ENCODE data around the gene EVL.
A peak's percentile ranks its signal among the peaks of the same experiment; 100 is the strongest.
"Not testable (repeated sequence)": the region's sequence is repeated elsewhere in the genome, so short reads cannot be mapped to it uniquely, and the experiment has no call there.

Gene EVL

GRCh38 chr14:100065111-100065871 is at the start of gene EVL:
TSS of gene EVL (plus strand) at chr14:100065422. CDS start at chr14:100065501, 79 bp downstream.
- Mint-ChIP-seq H3K36me3 (ENCODE audit: low read depth) (peaks cover 23% of the 10 kb centered on the region), H3K4me1 (ENCODE audit: low read depth) (peaks cover 100% of the 10 kb centered on the region), H3K9me3 (no peaks in the 10 kb centered on the region)

GRCh38 chr14:100017553-100017952 is 47.7 kb upstream of the EVL start:
- Mint-ChIP-seq H3K4me1 (ENCODE audit: low read depth) (peaks cover 5% of the 10 kb centered on the region), H3K27ac (no peak overlapping the region), H3K27me3 (no peaks in the 10 kb centered on the region), H3K36me3 (ENCODE audit: low read depth) (peaks cover under 1% of the 10 kb centered on the region), H3K4me3 (no peak overlapping the region), H3K9me3 (no peaks in the 10 kb centered on the region)

More at GRCh38 chr14:100065111-100065871, at the start of gene EVL:
- peak within 1 kb of the TSS; percentile 98 for H3K27ac Mint-ChIP-seq
- H3K27me3 Mint-ChIP-seq = no peaks in the 10 kb centered on the region
- peak within 1 kb of the TSS; percentile 84 for H3K4me3 Mint-ChIP-seq

GRCh38 chr14:100018054-100018453 is 47.2 kb upstream of the EVL start:
- Mint-ChIP-seq H3K4me3 (no peak overlapping the region), H3K4me1 (ENCODE audit: low read depth) (no peaks in the 10 kb centered on the region), H3K27me3 (no peaks in the 10 kb centered on the region), H3K27ac (no peak overlapping the region), H3K9me3 (no peaks in the 10 kb centered on the region), H3K36me3 (ENCODE audit: low read depth) (no peaks in the 10 kb centered on the region)

GRCh38 chr14:100018482-100018881 is 46.7 kb upstream of the EVL start:
- H3K36me3 Mint-ChIP-seq (ENCODE audit: low read depth) = no peaks in the 10 kb centered on the region
- H3K27me3 Mint-ChIP-seq = no peaks in the 10 kb centered on the region
- H3K9me3 Mint-ChIP-seq = no peaks in the 10 kb centered on the region
- H3K4me1 Mint-ChIP-seq (ENCODE audit: low read depth) = no peaks in the 10 kb centered on the region
- H3K27ac Mint-ChIP-seq = no peak overlapping the region
- H3K4me3 Mint-ChIP-seq = no peak overlapping the region

- no peak overlapping the region for H3K27ac Mint-ChIP-seq
- H3K4me1 Mint-ChIP-seq (ENCODE audit: low read depth) = peaks cover 4% of the 10 kb centered on the region
These were observed 46.0 kb upstream of the EVL start for GRCh38 chr14:100019156-100019744.

GRCh38 chr14:100020629-100021028 is 44.6 kb upstream of the EVL start:
- H3K4me1 Mint-ChIP-seq (ENCODE audit: low read depth) = peaks cover 14% of the 10 kb centered on the region
- no peak overlapping the region for H3K27ac Mint-ChIP-seq
- no peaks in the 10 kb centered on the region for H3K27me3 Mint-ChIP-seq
- H3K36me3 Mint-ChIP-seq (ENCODE audit: low read depth) = no peaks in the 10 kb centered on the region
- no peak overlapping the region for H3K4me3 Mint-ChIP-seq
- no peaks in the 10 kb centered on the region for H3K9me3 Mint-ChIP-seq

More at GRCh38 chr14:100019156-100019744, 46.0 kb upstream of the EVL start:
- no peak overlapping the region for H3K4me3 Mint-ChIP-seq
- no peaks in the 10 kb centered on the region for H3K36me3 Mint-ChIP-seq (ENCODE audit: low read depth)
- no peaks in the 10 kb centered on the region for H3K27me3 Mint-ChIP-seq
- H3K9me3 Mint-ChIP-seq = no peaks in the 10 kb centered on the region

GRCh38 chr14:100022772-100023451 is 42.3 kb upstream of the EVL start:
- no peak overlapping the region for H3K4me3 Mint-ChIP-seq
- H3K9me3 Mint-ChIP-seq = no peaks in the 10 kb centered on the region
- no peaks in the 10 kb centered on the region for H3K27me3 Mint-ChIP-seq
- H3K4me1 Mint-ChIP-seq (ENCODE audit: low read depth) = peaks cover 14% of the 10 kb centered on the region
- H3K36me3 Mint-ChIP-seq (ENCODE audit: low read depth) = no peaks in the 10 kb centered on the region
- no peak overlapping the region for H3K27ac Mint-ChIP-seq

GRCh38 chr14:100025111-100025510 is 40.1 kb upstream of the EVL start:
- peak overlapping the region; percentile 56 for H3K27ac Mint-ChIP-seq

GRCh38 chr14:100027771-100028490 is 37.3 kb upstream of the EVL start:
- Mint-ChIP-seq H3K27me3 (no peaks in the 10 kb centered on the region), H3K4me3 (no peak overlapping the region), H3K27ac (peak overlapping the region; percentile 11), H3K4me1 (ENCODE audit: low read depth) (peaks cover 17% of the 10 kb centered on the region), H3K36me3 (ENCODE audit: low read depth) (peaks cover 6% of the 10 kb centered on the region), H3K9me3 (no peaks in the 10 kb centered on the region)

More at GRCh38 chr14:100025111-100025510, 40.1 kb upstream of the EVL start:
- Mint-ChIP-seq H3K9me3 (no peaks in the 10 kb centered on the region), H3K27me3 (no peaks in the 10 kb centered on the region), H3K36me3 (ENCODE audit: low read depth) (no peaks in the 10 kb centered on the region), H3K4me1 (ENCODE audit: low read depth) (peaks cover 14% of the 10 kb centered on the region), H3K4me3 (no peak overlapping the region)

- peaks cover 6% of the 10 kb centered on the region for H3K36me3 Mint-ChIP-seq (ENCODE audit: low read depth)
- no peaks in the 10 kb centered on the region for H3K27me3 Mint-ChIP-seq
- H3K4me1 Mint-ChIP-seq (ENCODE audit: low read depth) = peaks cover 13% of the 10 kb centered on the region
- no peak overlapping the region for H3K4me3 Mint-ChIP-seq
- H3K27ac Mint-ChIP-seq = no peak overlapping the region
- H3K9me3 Mint-ChIP-seq = no peaks in the 10 kb centered on the region
These were observed 36.1 kb upstream of the EVL start for GRCh38 chr14:100028990-100029677.

- not testable (repeated sequence) for H3K27ac Mint-ChIP-seq; H3K9me3 Mint-ChIP-seq; H3K27me3 Mint-ChIP-seq; H3K4me3 Mint-ChIP-seq; H3K36me3 Mint-ChIP-seq (ENCODE audit: low read depth); H3K4me1 Mint-ChIP-seq (ENCODE audit: low read depth)
These were observed 35.2 kb upstream of the EVL start for GRCh38 chr14:100030006-100030405.

- H3K4me3 Mint-ChIP-seq = no peak overlapping the region
- H3K36me3 Mint-ChIP-seq (ENCODE audit: low read depth) = peaks cover 6% of the 10 kb centered on the region
- no peaks in the 10 kb centered on the region for H3K9me3 Mint-ChIP-seq
- no peaks in the 10 kb centered on the region for H3K27me3 Mint-ChIP-seq
- peaks cover 3% of the 10 kb centered on the region for H3K4me1 Mint-ChIP-seq (ENCODE audit: low read depth)
- H3K27ac Mint-ChIP-seq = no peak overlapping the region
These were observed 34.6 kb upstream of the EVL start for GRCh38 chr14:100030452-100031153.

- Mint-ChIP-seq H3K27me3 (no peaks in the 10 kb centered on the region), H3K9me3 (no peaks in the 10 kb centered on the region), H3K4me3 (no peak overlapping the region), H3K4me1 (ENCODE audit: low read depth) (peaks cover 3% of the 10 kb centered on the region), H3K36me3 (ENCODE audit: low read depth) (peaks cover 6% of the 10 kb centered on the region), H3K27ac (no peak overlapping the region)
These were observed 33.5 kb upstream of the EVL start for GRCh38 chr14:100031506-100032281.

Measured in stimulated activated naive CD8-positive, alpha-beta T cell treated with anti-CD3 and anti-CD28 coated beads, Interleukin-15, Interleukin-2, amounts not matched to agents 100 ng/mL and 50 ng/mL, for 24 hours (primary cell).